CD4-positive, alpha-beta T cell (primary cell): ENCODE data around the gene GAS7. TPM values are rescaled to one million over a fixed set of nuclear protein-coding genes. Genes with fewer than 3 reads are reported as not detected.

ENCODE experiments used
- ATAC-seq: fragments of 200-7000 bp; cut with Tn5 transposase; one replicate; pipeline ENCODE4 v1.10.0; 2022; ENCODE audit warnings: mild to moderate bottlenecking; ENCODE audit not compliant: poor library complexity
- CTCF ChIA-PET: fragments of 350-600 bp; sonication (Branson Sonifier 250); formaldehyde crosslinking; loops from one replicate; lab custom pipeline; 2021; ENCODE audit warnings: antibody characterized with exemption, inconsistent platforms; lab: Charles Lee
- POLR2A ChIA-PET: fragments of 350-600 bp; sonication (Branson Sonifier 250); formaldehyde crosslinking; loops from one replicate; lab custom pipeline; 2021; ENCODE audit warnings: antibody characterized with exemption, inconsistent platforms; lab: Charles Lee
- DNase-seq, 14 experiments: peaks; one replicate each; pipeline ENCODE4 v3.0.0-alpha.2; 2013 to 2020; ENCODE audit warnings: mixed read lengths in 2 of 14
- H3K27ac ChIP-seq, 2 donors: one replicate each; pipeline versions ENCODE4 v1.5.1 to v1.7.0; 2013; ENCODE audit warnings: low read length in 2 of 2, low read depth in 1 of 2, mild to moderate bottlenecking in 1 of 2
- H3K27me3 ChIP-seq, 2 experiments: 1 replicate in 1 of 2; 2 replicates in 1 of 2; pipeline versions ENCODE4 v1.6.1 to v1.7.0; 2013; ENCODE audit warnings: low read length in 2 of 2, control low read depth in 1 of 2, mild to moderate bottlenecking in 1 of 2, moderate library complexity in 1 of 2; ENCODE audit not compliant: insufficient read depth in 2 of 2, control insufficient read depth in 1 of 2
- H3K36me3 ChIP-seq: one replicate; pipeline ENCODE4 v1.6.1; 2013; ENCODE audit warnings: low read length, control low read depth; ENCODE audit not compliant: insufficient read depth
- H3K4me1 ChIP-seq: one replicate; pipeline ENCODE4 v1.6.1; 2013; ENCODE audit warnings: low read length, control low read depth; ENCODE audit not compliant: insufficient read depth
- H3K4me3 ChIP-seq: one replicate; pipeline ENCODE4 v1.5.1; 2013; ENCODE audit warnings: mild to moderate bottlenecking, low read length, moderate library complexity
- H3K9me3 ChIP-seq, 2 experiments: 1 replicate in 1 of 2; 2 replicates in 1 of 2; pipeline versions ENCODE4 v1.6.1 to v1.7.0; 2013; ENCODE audit warnings: low read length in 2 of 2, mild to moderate bottlenecking in 2 of 2, control low read depth in 1 of 2, moderate library complexity in 1 of 2; ENCODE audit not compliant: control insufficient read depth in 1 of 2, insufficient read depth in 1 of 2
- H3K27ac Mint-ChIP-seq: one replicate; pipeline ENCODE4 v1.8.0; 2020; ENCODE audit warnings: mixed read lengths
- H3K27me3 Mint-ChIP-seq: one replicate; pipeline ENCODE4 v1.8.0; 2021; ENCODE audit warnings: mixed read lengths
- H3K36me3 Mint-ChIP-seq: one replicate; pipeline ENCODE4 v1.8.0; 2021; ENCODE audit warnings: low read depth, mixed read lengths
- H3K4me1 Mint-ChIP-seq: one replicate; pipeline ENCODE4 v1.8.0; 2021; ENCODE audit warnings: low read depth, mixed read lengths
- H3K4me3 Mint-ChIP-seq: one replicate; pipeline ENCODE4 v1.8.0; 2020; ENCODE audit warnings: mild to moderate bottlenecking, mixed read lengths
- H3K9me3 Mint-ChIP-seq: one replicate; pipeline ENCODE4 v1.8.0; 2020; ENCODE audit warnings: mixed read lengths
- intact Hi-C, 2 experiments: fragments of 100-400 bp; cut with DNase I in 1 of 2; cut with micrococcal nuclease in 1 of 2; formaldehyde crosslinking; loops; one replicate each; pipeline versions ENCODE4 v1.15.1 to v1.9.0; 2023 to 2025; cut with DNase I, micrococcal nuclease
- total RNA-seq, 174 experiments: library from RNA in 2 of 174; stranded (reverse) in 2 of 174; gene quantifications; one replicate each; pipeline ENCODE4 v1.2.3 and lab custom pipeline; 2021 to 2026
- TF ChIP-seq, protein P1 (sequence below): fragments of 200-600 bp; IDR thresholded peaks from one replicate; pipeline ENCODE4 v1.8.0; 2022; ENCODE audit warnings: antibody characterized with exemption, mild to moderate bottlenecking

GAS7 gene
- total RNA-seq, 2 experiments from 2014 or later, result 1.8 to 3.4 TPM

DNA sequence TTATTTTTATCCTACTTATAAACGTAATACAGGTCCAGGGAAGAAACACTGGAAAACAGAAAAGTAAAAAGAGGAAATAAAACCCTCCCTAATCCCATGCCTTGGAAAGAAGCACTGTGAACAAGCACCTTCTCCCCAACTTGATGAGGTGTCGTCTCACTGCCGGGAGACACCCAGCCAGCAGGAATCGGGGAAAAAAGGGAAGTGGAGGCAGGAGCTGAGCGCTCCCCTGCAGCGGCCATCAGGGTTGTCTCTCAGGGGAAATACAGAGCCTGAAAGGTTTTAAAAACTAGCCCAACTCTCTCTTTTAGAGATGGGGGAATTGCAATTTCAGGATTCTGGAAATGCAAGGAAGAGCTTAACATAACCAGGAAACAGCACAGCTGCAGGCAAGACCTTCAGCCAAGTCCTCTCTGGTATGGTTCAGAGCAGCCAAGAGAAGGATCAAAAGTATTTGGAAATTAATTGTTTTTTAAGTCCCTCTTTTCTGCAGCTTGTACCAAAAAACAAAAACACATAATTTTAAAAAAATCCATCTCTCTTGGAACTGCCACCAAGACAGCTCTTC is 197.0 kb downstream of the GAS7 start:
- Mint-ChIP-seq H3K4me3 (no peak overlapping the region), H3K9me3 (no peaks in the 10 kb centered on the region), H3K27ac (no peak overlapping the region), H3K36me3 (no peaks in the 10 kb centered on the region), H3K4me1 (no peaks in the 10 kb centered on the region), H3K27me3 (no peaks in the 10 kb centered on the region)
- POLR2A ChIA-PET, result no interaction called here
- Histone ChIP-seq H3K36me3 (no peaks in the 10 kb centered on the region), H3K4me3 (no peak overlapping the region), H3K4me1 (no peaks in the 10 kb centered on the region), H3K27ac (no peak overlapping the region), H3K27me3 (no peaks in the 10 kb centered on the region), H3K9me3 (no peaks in the 10 kb centered on the region)
- TF ChIP-seq, protein P1, sequence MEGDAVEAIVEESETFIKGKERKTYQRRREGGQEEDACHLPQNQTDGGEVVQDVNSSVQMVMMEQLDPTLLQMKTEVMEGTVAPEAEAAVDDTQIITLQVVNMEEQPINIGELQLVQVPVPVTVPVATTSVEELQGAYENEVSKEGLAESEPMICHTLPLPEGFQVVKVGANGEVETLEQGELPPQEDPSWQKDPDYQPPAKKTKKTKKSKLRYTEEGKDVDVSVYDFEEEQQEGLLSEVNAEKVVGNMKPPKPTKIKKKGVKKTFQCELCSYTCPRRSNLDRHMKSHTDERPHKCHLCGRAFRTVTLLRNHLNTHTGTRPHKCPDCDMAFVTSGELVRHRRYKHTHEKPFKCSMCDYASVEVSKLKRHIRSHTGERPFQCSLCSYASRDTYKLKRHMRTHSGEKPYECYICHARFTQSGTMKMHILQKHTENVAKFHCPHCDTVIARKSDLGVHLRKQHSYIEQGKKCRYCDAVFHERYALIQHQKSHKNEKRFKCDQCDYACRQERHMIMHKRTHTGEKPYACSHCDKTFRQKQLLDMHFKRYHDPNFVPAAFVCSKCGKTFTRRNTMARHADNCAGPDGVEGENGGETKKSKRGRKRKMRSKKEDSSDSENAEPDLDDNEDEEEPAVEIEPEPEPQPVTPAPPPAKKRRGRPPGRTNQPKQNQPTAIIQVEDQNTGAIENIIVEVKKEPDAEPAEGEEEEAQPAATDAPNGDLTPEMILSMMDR, result no peak
- ATAC-seq (no peak), DNase-seq (no peak)
- intact Hi-C loops, result no loop called here
- CTCF ChIA-PET, result no interaction called here

DNA sequence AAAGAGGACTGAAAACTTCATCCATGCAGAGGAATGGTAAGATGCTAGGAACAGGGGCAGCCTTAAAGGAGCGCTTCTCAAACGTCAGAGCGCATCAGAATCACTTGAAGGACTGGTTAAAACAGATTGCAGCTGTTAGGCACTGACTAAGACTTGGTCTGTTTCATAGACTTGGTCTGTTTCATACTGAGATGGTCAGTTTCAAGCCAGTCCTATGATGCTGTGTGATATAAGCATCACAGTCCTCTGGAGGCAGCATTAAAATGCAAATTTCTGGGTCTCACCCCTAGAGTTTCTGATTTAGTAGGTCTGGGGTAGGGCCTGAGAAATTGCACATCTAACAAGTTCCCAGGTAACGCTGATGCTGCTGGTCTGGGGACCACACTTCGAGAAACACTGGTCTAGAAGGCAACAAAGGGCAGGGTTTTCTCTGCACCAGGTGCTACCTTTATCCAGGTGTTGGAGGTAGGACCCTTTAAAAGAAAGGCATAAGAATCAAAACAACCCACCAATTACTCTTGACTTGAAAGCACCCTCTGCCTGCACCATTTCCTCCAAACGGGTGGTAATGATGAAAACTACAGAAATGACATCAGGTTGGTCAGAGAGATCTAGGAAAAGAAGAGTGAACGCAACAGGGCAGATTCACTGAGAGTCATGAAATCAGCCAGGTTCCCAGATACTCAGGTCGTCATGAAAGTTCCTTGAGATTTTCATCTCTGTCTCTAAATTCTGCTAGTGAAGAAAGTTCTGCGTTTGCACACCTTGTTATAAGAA is 198.3 kb downstream of the GAS7 start:
- no peaks in the 10 kb centered on the region for H3K36me3 Mint-ChIP-seq
- no peak for ATAC-seq
- no peak for DNase-seq
- no peaks in the 10 kb centered on the region for H3K9me3 Mint-ChIP-seq
- Histone ChIP-seq H3K36me3 (no peaks in the 10 kb centered on the region), H3K4me1 (no peaks in the 10 kb centered on the region), H3K9me3 (no peaks in the 10 kb centered on the region), H3K4me3 (no peak overlapping the region), H3K27ac (no peak overlapping the region), H3K27me3 (no peaks in the 10 kb centered on the region)
- no peak overlapping the region for H3K27ac Mint-ChIP-seq
- ChIA-PET POLR2A (no interaction called here), CTCF (no interaction called here)
- H3K4me1 Mint-ChIP-seq, result no peaks in the 10 kb centered on the region
- TF ChIP-seq, protein P1, result no peak
- H3K4me3 Mint-ChIP-seq, result no peak overlapping the region
- no peaks in the 10 kb centered on the region for H3K27me3 Mint-ChIP-seq
- intact Hi-C loops, result no loop called here

DNA sequence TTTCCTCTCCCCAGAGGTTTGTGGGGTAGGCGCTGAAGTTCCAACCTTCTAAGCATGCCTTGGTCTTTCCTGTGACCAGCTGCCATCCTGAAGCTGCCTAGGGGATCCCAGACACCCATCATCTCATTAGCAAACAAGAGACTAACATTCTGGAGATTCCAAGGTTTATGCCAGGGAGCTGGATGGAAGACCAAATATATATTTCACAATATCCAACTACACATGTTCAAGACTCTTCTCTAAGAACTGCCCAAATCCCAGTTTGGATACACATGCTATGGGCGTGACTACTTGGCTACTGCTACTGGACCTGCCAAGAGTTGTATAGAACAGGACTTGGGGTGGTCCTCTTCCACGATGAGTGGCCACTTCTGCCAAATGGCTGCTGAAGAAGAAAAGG is 200.3 kb downstream of the GAS7 start:
- POLR2A ChIA-PET, result no interaction called here
- H3K4me1 ChIP-seq, result no peaks in the 10 kb centered on the region
- no peaks in the 10 kb centered on the region for H3K4me1 Mint-ChIP-seq
- ATAC-seq (no peak), DNase-seq (no peak)
- CTCF ChIA-PET, result no interaction called here
- no peaks in the 10 kb centered on the region for H3K9me3 ChIP-seq
- H3K36me3 Mint-ChIP-seq, result no peaks in the 10 kb centered on the region
- no peak overlapping the region for H3K27ac ChIP-seq
- intact Hi-C loops, result no loop called here
- no peaks in the 10 kb centered on the region for H3K27me3 Mint-ChIP-seq
- no peaks in the 10 kb centered on the region for H3K36me3 ChIP-seq
- TF ChIP-seq, protein P1, result no peak
- H3K27me3 ChIP-seq, result no peaks in the 10 kb centered on the region
- H3K27ac Mint-ChIP-seq, result no peak overlapping the region
- no peak overlapping the region for H3K4me3 ChIP-seq
- H3K9me3 Mint-ChIP-seq, result no peaks in the 10 kb centered on the region
- no peak overlapping the region for H3K4me3 Mint-ChIP-seq
